SK-N-SH (cell line): ENCODE measurements around the gene CACNA1E. TPM values are rescaled to one million over a fixed set of nuclear protein-coding genes. Genes with fewer than 3 reads are reported as not detected.

Source experiments
- CTCF ChIA-PET: fragments of 300-600, 350-600 bp; formaldehyde crosslinking; extraction: SDS; loops from one replicate; lab custom pipeline; 2021; lab: Yijun Ruan, JAX
- POLR2A ChIA-PET: fragments of 350-600 bp; sonication (Branson Sonifier 250); formaldehyde crosslinking; extraction: SDS; loops from one replicate; lab custom pipeline; 2020; ENCODE audit warnings: antibody characterized with exemption, inconsistent platforms; lab: Yijun Ruan, JAX
- DNase-seq: peaks from one replicate; pipeline ENCODE4 v3.0.0; 2012
- H2AFZ ChIP-seq: fragments of 200-600 bp; sonication (generic); 2 replicates; pipeline ENCODE4 v1.8.1; 2016; ENCODE audit warnings: antibody characterized with exemption, mild to moderate bottlenecking, low read depth
- H3F3A ChIP-seq: fragments of 200-600 bp; sonication (generic); replicated peaks from 2 replicates; pipeline ENCODE3; 2016; ENCODE audit warnings: antibody characterized with exemption, mild to moderate bottlenecking; ENCODE audit not compliant: insufficient read depth
- H3K27ac ChIP-seq, 2 experiments: fragments of 200-500 bp in 1 of 2; fragments of 200-600 bp in 1 of 2; sonication (Bioruptor generic) in 1 of 2; sonication (generic), shearing (Covaris generic) in 1 of 2; 2 replicates each; pipeline versions ENCODE4 v1.5.1 to v1.6.1; 2014 to 2016; ENCODE audit warnings: low read depth in 2 of 2, inconsistent platforms in 1 of 2, low read length in 1 of 2, mild to moderate bottlenecking in 1 of 2, mixed read lengths in 1 of 2
- H3K27me3 ChIP-seq: fragments of 200-600 bp; sonication (generic), shearing (Covaris generic); 2 replicates; pipeline ENCODE4 v1.6.1; 2016; ENCODE audit warnings: mixed run types; ENCODE audit not compliant: insufficient read depth
- H3K36me3 ChIP-seq, 2 experiments: fragments of 200-500 bp in 1 of 2; fragments of 200-600 bp in 1 of 2; sonication (Bioruptor generic) in 1 of 2; sonication (generic) in 1 of 2; replicated peaks in 1 of 2; 2 replicates each; pipeline versions ENCODE3 to v1.5.1; 2014 to 2016; ENCODE audit warnings: low read length in 1 of 2, mild to moderate bottlenecking in 1 of 2; ENCODE audit not compliant: insufficient read depth in 2 of 2, control insufficient read depth in 1 of 2
- H3K4me1 ChIP-seq, 2 experiments: fragments of 200-500 bp in 1 of 2; fragments of 200-600 bp in 1 of 2; sonication (Bioruptor generic) in 1 of 2; sonication (generic), shearing (Covaris generic) in 1 of 2; 2 replicates each; pipeline versions ENCODE4 v1.5.1 to v1.6.1; 2014 to 2016; ENCODE audit warnings: low read depth in 1 of 2, low read length in 1 of 2, mixed run types in 1 of 2; ENCODE audit not compliant: insufficient read depth in 2 of 2, control insufficient read depth in 1 of 2
- H3K4me2 ChIP-seq: fragments of 200-600 bp; sonication (generic), shearing (Covaris generic); 2 replicates; pipeline ENCODE4 v1.6.1; 2017; ENCODE audit warnings: mixed run types
- H3K4me3 ChIP-seq, 2 experiments: fragments of 200-500 bp in 1 of 2; fragments of 200-600 bp in 1 of 2; sonication (Bioruptor generic) in 1 of 2; sonication (generic), shearing (Covaris generic) in 1 of 2; 2 replicates each; pipeline versions ENCODE4 v1.5.1 to v1.8.1; 2014 to 2016; ENCODE audit warnings: low read depth in 2 of 2, inconsistent platforms in 1 of 2, low read length in 1 of 2, mild to moderate bottlenecking in 1 of 2, mixed read lengths in 1 of 2, moderate library complexity in 1 of 2
- H3K79me2 ChIP-seq: fragments of 200-600 bp; sonication (generic); 2 replicates; pipeline ENCODE4 v1.8.1; 2017; ENCODE audit warnings: mild to moderate bottlenecking; ENCODE audit not compliant: insufficient read depth
- H3K9ac ChIP-seq: fragments of 200-600 bp; sonication (generic); 2 replicates; pipeline ENCODE4 v1.6.1; 2017; ENCODE audit warnings: mixed run types
- H3K9me2 ChIP-seq: fragments of 200-600 bp; sonication (generic); 2 replicates; pipeline ENCODE4 v1.6.1; 2017; ENCODE audit warnings: mixed run types
- H3K9me3 ChIP-seq: fragments of 200-600 bp; sonication (generic); 2 replicates; pipeline ENCODE4 v1.6.1; 2017; ENCODE audit warnings: mixed run types, mild to moderate bottlenecking, moderate library complexity
- H4K20me1 ChIP-seq: fragments of 200-600 bp; sonication (generic); 2 replicates; pipeline ENCODE4 v1.6.1; 2017; ENCODE audit warnings: mild to moderate bottlenecking, mixed run types; ENCODE audit not compliant: insufficient read depth
- ELF1 ChIP-seq: IDR thresholded peaks from 2 replicates; pipeline ENCODE4 v1.4.0; 2012
- FOSL2 ChIP-seq: IDR thresholded peaks from 2 replicates; pipeline ENCODE4 v1.4.0; 2012; ENCODE audit warnings: low read depth, mild to moderate bottlenecking, moderate library complexity, borderline replicate concordance
- FOXM1 ChIP-seq: IDR thresholded peaks from 2 replicates; pipeline ENCODE4 v1.4.0; 2012; ENCODE audit warnings: low read depth, mild to moderate bottlenecking
- GATA2 ChIP-seq: sonication (generic); formaldehyde crosslinking; IDR thresholded peaks from 2 replicates; pipeline ENCODE4 v1.5.0; 2020; ENCODE audit warnings: mild to moderate bottlenecking, missing genetic modification reagents
- IRF3 ChIP-seq: fragments of 150-350 bp; IDR thresholded peaks from 2 replicates; pipeline ENCODE4 v1.6.1; 2016; ENCODE audit warnings: mild to moderate bottlenecking, low read depth, low read length
- NFIC ChIP-seq: IDR thresholded peaks from 2 replicates; pipeline ENCODE4 v1.4.0; 2012; ENCODE audit warnings: borderline replicate concordance
- REST ChIP-seq: IDR thresholded peaks from 2 replicates; pipeline ENCODE4 v1.6.1; 2012; ENCODE audit warnings: mild to moderate bottlenecking, low read depth, low read length, moderate library complexity
- RFX5 ChIP-seq: IDR thresholded peaks from 2 replicates; pipeline ENCODE4 v1.6.1; 2012; ENCODE audit warnings: mild to moderate bottlenecking, improper control_type of control experiment, low read length
- TAF1 ChIP-seq: IDR thresholded peaks from 2 replicates; pipeline ENCODE4 v1.6.1; 2012; ENCODE audit warnings: low read depth, mild to moderate bottlenecking, low read length, moderate library complexity, borderline replicate concordance
- WGBS: methylation state at CpG from one replicate; pipeline ENCODE4 v1.1.6; 2017; ENCODE audit warnings: low lambda C conversion rate; 5-methylcytosine and 5-hydroxymethylcytosine counted together
- polyA plus RNA-seq, 3 experiments: library from polyadenylated mRNA; depleted of rRNA; stranded (reverse); fragments of >200 nt; gene quantifications; 2 replicates each; pipeline ENCODE4 v1.2.3, GENCODE V29; 2012

Gene CACNA1E
- polyA plus RNA-seq, 1 of the 3 experiments (the other 2 are of a cell fraction): not detected

- no peak overlapping the region for H3K27ac ChIP-seq
- no peaks in the 10 kb centered on the region for H3K4me1 ChIP-seq
- no peak overlapping the region for H3K4me2 ChIP-seq
- CTCF ChIA-PET: no interaction called here
- no peak overlapping the region for H2AFZ ChIP-seq
- no peaks in the 10 kb centered on the region for H3K79me2 ChIP-seq
- H3K9me3 ChIP-seq: no peaks in the 10 kb centered on the region
- DNase-seq: no peak
- 13% methylated on average over 4 of the region's 4 CpGs for WGBS
- H4K20me1 ChIP-seq: no peaks in the 10 kb centered on the region
- POLR2A ChIA-PET: no interaction called here
- H3F3A ChIP-seq: no peaks in the 10 kb centered on the region
- H3K27me3 ChIP-seq: no peaks in the 10 kb centered on the region
- no peak overlapping the region for H3K9ac ChIP-seq
- no peaks in the 10 kb centered on the region for H3K9me2 ChIP-seq
- H3K36me3 ChIP-seq: no peaks in the 10 kb centered on the region
- TF ChIP-seq FOXM1 (no peak), ELF1 (no peak), FOSL2 (no peak), REST (no peak)
- H3K4me3 ChIP-seq: no peak overlapping the region
Measured at GRCh38 chr1:181608386-181608785, 125.1 kb downstream of the CACNA1E start.

GRCh38 chr1:181608948-181609347, 125.6 kb downstream of the CACNA1E start:
- Histone ChIP-seq H4K20me1 (no peaks in the 10 kb centered on the region), H3K79me2 (no peaks in the 10 kb centered on the region), H3K4me3 (no peak overlapping the region), H3K9ac (no peak overlapping the region), H3K36me3 (no peaks in the 10 kb centered on the region), H3K9me3 (no peaks in the 10 kb centered on the region), H3K4me2 (no peak overlapping the region), H3K9me2 (no peaks in the 10 kb centered on the region), H3K27ac (no peak overlapping the region), H3K4me1 (no peaks in the 10 kb centered on the region), H3F3A (no peaks in the 10 kb centered on the region), H3K27me3 (no peaks in the 10 kb centered on the region)
- no peak for DNase-seq
- WGBS: 9% methylated on average over 4 of the region's 4 CpGs
- ChIA-PET POLR2A (no interaction called here), CTCF (no interaction called here)
- TF ChIP-seq NFIC (no peak), RFX5 (no peak), GATA2 (no peak), IRF3 (no peak), TAF1 (no peak), FOSL2 (no peak)
- TF ChIP-seq, all 33 proteins: peak for 0
- no peak overlapping the region for H2AFZ ChIP-seq
